Activated CD4-positive, alpha-beta T cell treated with anti-CD3 and anti-CD28 coated beads for 36 hours (primary cell): ENCODE measurements around the gene ACAP2. TPM values are rescaled to one million over a fixed set of nuclear protein-coding genes. Genes with fewer than 3 reads are reported as not detected.
A peak's percentile ranks its signal among the peaks of the same experiment; 100 is the strongest.

Source experiments
- ATAC-seq: fragments of 200-7000 bp; cut with Tn5 transposase; one replicate; pipeline ENCODE4 v1.10.0; 2021; ENCODE audit warnings: mild to moderate bottlenecking, moderate library complexity
- CTCF ChIA-PET: fragments of 350-600 bp; sonication (Branson Sonifier 250); formaldehyde crosslinking; loops from one replicate; lab custom pipeline; 2021; ENCODE audit warnings: antibody characterized with exemption; lab: Charles Lee
- POLR2A ChIA-PET: fragments of 350-600 bp; sonication (Branson Sonifier 250); formaldehyde crosslinking; loops from one replicate; lab custom pipeline; 2021; ENCODE audit warnings: antibody characterized with exemption, inconsistent platforms; lab: Charles Lee
- DNase-seq: peaks from one replicate; pipeline ENCODE4 v3.0.0-alpha.2; 2020
- H3K27ac Mint-ChIP-seq: one replicate; pipeline ENCODE4 v1.8.0; 2021; ENCODE audit warnings: mixed read lengths
- H3K27me3 Mint-ChIP-seq: one replicate; pipeline ENCODE4 v1.8.0; 2021; ENCODE audit warnings: mixed read lengths
- H3K36me3 Mint-ChIP-seq: one replicate; pipeline ENCODE4 v1.8.0; 2021; ENCODE audit warnings: low read depth, mixed read lengths
- H3K4me1 Mint-ChIP-seq: one replicate; pipeline ENCODE4 v1.8.0; 2021; ENCODE audit warnings: mixed read lengths
- H3K4me3 Mint-ChIP-seq: one replicate; pipeline ENCODE4 v1.8.0; 2021; ENCODE audit warnings: mild to moderate bottlenecking, moderate library complexity, mixed read lengths
- H3K9me3 Mint-ChIP-seq: one replicate; pipeline ENCODE4 v1.8.0; 2021; ENCODE audit warnings: low read depth, mixed read lengths
- intact Hi-C, 2 experiments: fragments of 100-400 bp; cut with DNase I in 1 of 2; cut with micrococcal nuclease in 1 of 2; formaldehyde crosslinking; loops; one replicate each; pipeline versions ENCODE4 v1.14.2 to v1.15.1; 2022 to 2024; cut with DNase I, micrococcal nuclease
- total RNA-seq, 2 experiments: library from RNA; stranded (reverse); gene quantifications; one replicate each; pipeline ENCODE4 v1.2.3, GENCODE V29; 2021

ACAP2 gene
- total RNA-seq, 2 experiments from 2014 or later: 43.7 to 51.9 TPM

DNA sequence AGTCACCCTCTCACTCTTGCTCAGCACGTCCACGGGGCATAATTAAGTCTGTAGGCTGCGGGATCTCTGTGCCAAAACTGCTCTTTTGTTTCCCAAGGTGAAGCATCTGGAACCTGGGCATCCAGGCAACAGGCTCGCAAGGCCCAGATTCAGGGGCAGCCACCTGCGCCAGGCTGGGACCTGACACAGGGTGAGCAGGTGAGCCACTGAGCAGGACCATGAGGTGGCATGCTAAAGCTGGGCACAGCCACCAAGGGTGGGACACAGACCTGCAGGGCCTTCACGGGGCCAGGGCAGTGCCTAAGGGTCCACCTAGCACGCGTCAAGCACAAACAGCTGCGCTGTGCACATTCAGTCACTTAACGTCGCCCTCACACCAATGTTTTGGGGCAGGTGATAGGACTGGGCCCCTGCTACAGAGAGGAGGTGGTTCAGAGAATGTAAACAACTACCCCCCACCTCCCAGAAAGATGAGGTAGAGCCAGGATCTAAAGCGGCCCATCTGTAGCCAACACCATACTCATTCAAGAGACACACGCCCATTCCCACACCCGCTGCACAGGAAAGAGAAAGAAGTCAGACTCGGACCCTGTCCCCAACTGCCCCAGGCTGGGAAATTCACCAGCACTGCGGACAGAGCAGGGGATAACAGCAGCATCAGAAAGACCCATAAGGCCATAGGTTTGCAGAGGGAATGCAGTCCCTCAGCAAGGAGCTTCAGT lies 188.2 kb downstream of the ACAP2 start:
- POLR2A ChIA-PET: no interaction called here
- peaks cover 32% of the 10 kb centered on the region for H3K4me1 Mint-ChIP-seq
- H3K27ac Mint-ChIP-seq: no peak overlapping the region
- CTCF ChIA-PET: interaction anchor here (0.7 to 1.7 kb wide), 2 partner anchors 10 to 198 kb away, joined by 3 to 7 read pairs; no protein-coding TSS in a partner anchor
- H3K27me3 Mint-ChIP-seq: no peaks in the 10 kb centered on the region
- no peaks in the 10 kb centered on the region for H3K36me3 Mint-ChIP-seq
- intact Hi-C loops: no loop called here
- no peak overlapping the region for H3K4me3 Mint-ChIP-seq
- H3K9me3 Mint-ChIP-seq: no peaks in the 10 kb centered on the region
- ATAC-seq (no peak), DNase-seq (no peak)

DNA sequence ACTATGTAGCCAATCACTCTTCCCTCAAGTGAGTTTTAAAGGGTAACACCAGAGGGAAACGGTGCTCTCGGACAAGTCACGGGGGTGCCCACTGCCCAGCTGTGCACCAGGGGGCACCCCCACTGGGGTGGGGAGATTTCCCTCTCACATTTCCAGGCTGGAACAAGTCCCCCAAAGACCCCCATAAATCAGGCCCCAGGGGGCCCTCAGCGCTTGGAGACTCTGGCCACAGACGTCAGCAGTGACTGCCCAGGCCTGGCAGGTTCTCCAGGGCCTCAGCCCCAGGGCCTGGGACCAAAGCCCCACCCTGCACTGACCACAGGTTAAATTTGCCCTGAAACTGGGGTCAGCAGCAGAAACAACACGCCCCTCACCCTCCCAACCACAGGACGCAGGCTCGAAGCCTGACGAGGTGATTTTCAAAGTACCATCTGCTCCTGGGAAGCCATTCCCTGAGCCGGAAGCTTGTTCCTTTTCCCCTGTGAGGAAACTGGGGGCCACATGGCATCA lies 188.8 kb downstream of the ACAP2 start:
- ATAC-seq: no peak
- H3K36me3 Mint-ChIP-seq: no peaks in the 10 kb centered on the region
- H3K9me3 Mint-ChIP-seq: no peaks in the 10 kb centered on the region
- no peak for DNase-seq
- H3K4me1 Mint-ChIP-seq: peaks cover 33% of the 10 kb centered on the region
- CTCF ChIA-PET: no interaction called here
- no peak overlapping the region for H3K27ac Mint-ChIP-seq
- no peak overlapping the region for H3K4me3 Mint-ChIP-seq
- no peaks in the 10 kb centered on the region for H3K27me3 Mint-ChIP-seq
- POLR2A ChIA-PET: no interaction called here
- intact Hi-C loops: no loop called here

DNA sequence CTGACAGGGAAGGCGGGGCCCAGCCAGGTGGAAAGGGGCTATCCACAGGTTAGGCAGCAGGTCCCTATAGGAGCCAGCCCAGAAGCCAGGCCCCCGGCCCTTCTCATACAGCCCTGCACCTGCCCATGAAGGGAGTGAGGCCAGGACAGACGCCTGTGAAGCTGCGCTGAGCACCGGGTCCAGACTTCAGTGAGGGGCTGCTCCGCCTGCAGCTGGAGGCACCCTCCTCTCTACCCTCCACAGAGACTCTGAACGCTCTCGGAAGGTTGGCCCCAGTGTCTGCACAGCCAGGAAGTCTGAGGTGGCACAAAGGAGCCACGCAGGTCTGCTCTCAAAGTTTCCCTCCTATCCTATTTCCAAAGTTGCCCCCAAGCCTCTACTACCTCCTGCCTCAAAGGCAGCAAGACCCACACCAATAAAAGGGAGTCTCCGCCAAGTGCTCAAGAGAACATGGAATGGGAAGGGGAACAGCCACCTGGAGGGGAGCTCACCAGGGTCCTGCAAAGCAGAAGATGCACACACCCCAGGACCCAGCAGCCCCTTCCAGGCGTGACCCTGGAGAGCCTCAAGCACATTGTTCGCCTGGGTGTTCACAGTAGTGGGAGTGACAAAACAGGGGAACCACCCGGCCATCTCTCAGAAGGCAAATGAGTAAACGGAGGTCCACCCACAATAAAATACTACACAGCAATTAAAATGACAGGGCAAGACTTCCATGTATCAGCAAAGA lies 191.3 kb downstream of the ACAP2 start:
- Mint-ChIP-seq H3K27me3 (no peaks in the 10 kb centered on the region), H3K4me3 (no peak overlapping the region), H3K27ac (no peak overlapping the region), H3K9me3 (no peaks in the 10 kb centered on the region), H3K36me3 (no peaks in the 10 kb centered on the region), H3K4me1 (peaks cover 28% of the 10 kb centered on the region)
- ChIA-PET POLR2A (interaction anchor here (0.7 kb wide), 1 partner anchor 273 kb away, joined by 5 read pairs; no protein-coding TSS in a partner anchor), CTCF (interaction anchor here (0.6 kb wide), 1 partner anchor 369 kb away, joined by 3 read pairs; no protein-coding TSS in a partner anchor)
- intact Hi-C loops: no loop called here
- ATAC-seq (peak; percentile 60), DNase-seq (peak; percentile 59)

DNA sequence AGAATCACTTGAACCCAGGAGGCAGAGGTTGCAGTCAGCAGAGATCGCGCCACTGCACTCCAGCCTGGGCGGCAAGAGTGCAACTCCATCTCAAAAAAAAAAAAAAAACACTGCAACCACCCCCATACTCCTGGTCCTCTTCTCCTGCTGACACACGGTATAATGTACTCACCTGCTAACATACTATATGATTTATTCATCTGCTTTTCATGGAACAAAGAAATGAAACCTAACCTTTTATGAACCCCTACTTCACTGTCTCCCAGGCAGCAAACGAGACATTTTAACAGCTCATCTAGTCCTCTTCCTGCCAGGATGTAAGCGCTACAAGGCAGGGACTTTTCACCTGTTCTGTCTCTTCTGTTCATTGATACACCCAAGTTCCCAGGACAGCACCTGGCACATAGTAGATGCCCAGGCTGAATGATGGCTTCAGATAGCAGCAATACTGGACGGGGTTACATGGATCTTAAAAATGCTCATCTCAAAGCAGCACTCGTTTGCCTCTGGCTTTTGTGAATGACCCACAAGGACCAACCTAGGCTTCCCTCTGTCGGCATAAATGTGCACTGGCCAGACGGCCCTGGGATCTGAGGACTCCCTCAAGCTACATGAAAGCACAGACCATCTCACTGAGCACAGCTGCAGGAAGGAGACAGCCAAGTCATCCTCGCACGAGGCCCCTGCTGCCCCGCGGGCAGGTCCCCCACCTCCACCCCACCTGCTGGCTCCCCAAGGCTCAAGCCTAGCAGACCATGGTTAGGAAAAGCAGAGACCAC lies 192.2 kb downstream of the ACAP2 start:
- CTCF ChIA-PET: interaction anchor here (1.8 kb wide), 1 partner anchor 563 kb away, joined by 6 read pairs; no protein-coding TSS in a partner anchor
- Mint-ChIP-seq H3K27ac (no peak overlapping the region), H3K36me3 (peaks cover 1% of the 10 kb centered on the region), H3K4me3 (no peak overlapping the region), H3K27me3 (no peaks in the 10 kb centered on the region), H3K9me3 (no peaks in the 10 kb centered on the region), H3K4me1 (peaks cover 28% of the 10 kb centered on the region)
- intact Hi-C loops: no loop called here
- POLR2A ChIA-PET: no interaction called here
- ATAC-seq (peak; percentile 77), DNase-seq (no peak)

DNA sequence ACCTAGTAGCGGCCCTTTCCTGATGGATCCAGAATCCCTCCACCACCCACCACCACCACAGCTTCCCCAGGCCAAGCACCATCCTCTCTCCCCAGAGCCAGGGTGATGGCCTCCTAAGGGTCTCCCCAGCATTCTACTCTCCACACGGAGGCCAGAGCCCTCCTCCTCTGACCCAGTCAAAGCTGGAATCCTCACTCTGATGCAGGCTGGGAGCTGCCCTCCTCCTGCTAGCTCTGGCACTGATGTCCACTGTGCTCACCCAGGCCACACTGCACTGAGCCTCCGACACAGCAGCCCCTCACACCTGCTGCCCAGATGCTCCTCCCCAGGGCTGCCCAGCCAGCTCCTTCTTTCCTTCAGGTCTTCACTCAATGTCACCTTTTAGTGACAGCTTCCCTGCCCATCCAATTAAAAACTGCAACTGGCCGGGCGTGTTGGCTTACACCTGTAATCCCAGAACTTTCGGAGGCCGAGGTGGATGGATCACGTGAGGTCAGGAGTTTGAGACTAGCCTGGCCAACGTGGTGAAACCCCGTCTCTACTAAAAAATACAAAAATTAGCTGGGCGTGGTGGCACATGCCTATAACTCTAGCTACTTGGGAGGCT lies 192.9 kb downstream of the ACAP2 start:
- H3K4me3 Mint-ChIP-seq: no peak overlapping the region
- H3K27me3 Mint-ChIP-seq: no peaks in the 10 kb centered on the region
- ChIA-PET POLR2A (no interaction called here), CTCF (interaction anchor here (0.8 to 1.8 kb wide), 2 partner anchors 550 to 563 kb away, joined by 3 to 6 read pairs; no protein-coding TSS in a partner anchor)
- H3K4me1 Mint-ChIP-seq: peaks cover 28% of the 10 kb centered on the region
- intact Hi-C loops: no loop called here
- ATAC-seq: no peak
- DNase-seq: no peak
- H3K36me3 Mint-ChIP-seq: peaks cover 3% of the 10 kb centered on the region
- H3K27ac Mint-ChIP-seq: no peak overlapping the region
- no peaks in the 10 kb centered on the region for H3K9me3 Mint-ChIP-seq

DNA sequence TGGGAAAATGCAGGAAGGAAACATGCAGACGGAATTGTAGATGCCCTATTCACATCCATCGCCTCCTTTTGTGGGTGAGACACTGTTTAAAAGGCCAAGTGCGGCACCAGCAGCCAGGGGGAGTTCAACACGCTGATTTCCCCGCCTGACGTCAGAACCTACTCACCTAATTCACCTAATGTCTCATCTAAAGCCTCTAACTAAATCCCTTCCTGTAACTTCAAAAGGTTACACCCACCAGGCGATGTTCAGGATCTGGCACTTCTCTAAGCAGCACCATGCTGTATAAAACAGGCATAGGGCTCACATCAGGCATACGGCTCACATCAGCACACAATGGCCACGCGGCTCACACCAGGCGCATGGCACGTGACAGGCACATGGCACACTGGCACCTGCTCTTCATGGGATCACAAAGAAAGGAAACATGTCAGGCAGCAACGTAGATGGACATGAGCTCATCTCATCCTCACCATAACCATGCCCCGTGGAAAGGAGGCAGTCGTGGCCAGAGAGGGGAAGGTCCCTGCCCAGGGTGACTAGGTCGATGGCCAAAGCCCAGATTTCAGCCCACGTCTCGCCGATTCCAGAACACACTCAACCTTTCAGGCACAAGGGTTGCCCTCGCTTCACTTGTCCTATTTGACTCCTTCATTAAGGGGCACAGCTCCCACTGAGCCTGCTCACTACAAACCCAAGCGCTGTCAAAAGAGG lies 193.6 kb downstream of the ACAP2 start:
- Mint-ChIP-seq H3K27ac (no peak overlapping the region), H3K4me3 (no peak overlapping the region), H3K4me1 (peaks cover 28% of the 10 kb centered on the region), H3K36me3 (peaks cover 3% of the 10 kb centered on the region), H3K9me3 (no peaks in the 10 kb centered on the region), H3K27me3 (no peaks in the 10 kb centered on the region)
- ATAC-seq (no peak), DNase-seq (no peak)
- ChIA-PET CTCF (interaction anchor here (0.8 to 1.8 kb wide), 3 partner anchors 21 to 562 kb away, joined by 3 to 6 read pairs (median 3); no protein-coding TSS in a partner anchor), POLR2A (no interaction called here)
- intact Hi-C loops: no loop called here

DNA sequence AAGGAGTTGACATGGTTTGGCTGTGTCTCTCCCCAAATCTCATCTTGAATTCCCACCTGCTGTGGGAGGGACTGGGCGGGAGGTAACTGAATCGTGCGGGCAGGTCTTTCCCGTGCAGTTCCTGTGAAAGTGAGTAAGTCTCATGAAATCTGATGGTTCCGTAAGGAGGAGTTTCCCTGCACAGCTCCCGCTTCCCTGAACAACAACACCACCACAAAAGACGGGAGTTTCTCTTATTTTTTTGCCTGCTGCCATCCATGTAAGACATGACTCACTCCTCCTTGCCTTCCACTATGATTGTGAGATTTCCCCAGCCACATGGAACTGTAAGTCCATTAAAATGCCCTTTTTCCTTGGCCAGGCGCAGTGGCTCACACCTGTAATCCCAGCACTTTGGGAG lies 194.5 kb downstream of the ACAP2 start:
- POLR2A ChIA-PET: no interaction called here
- H3K27ac Mint-ChIP-seq: no peak overlapping the region
- H3K4me3 Mint-ChIP-seq: no peak overlapping the region
- ATAC-seq (no peak), DNase-seq (no peak)
- H3K36me3 Mint-ChIP-seq: peaks cover 3% of the 10 kb centered on the region
- CTCF ChIA-PET: interaction anchor here (0.6 to 0.8 kb wide), 2 partner anchors 21 to 461 kb away, joined by 3 read pairs; no protein-coding TSS in a partner anchor
- H3K27me3 Mint-ChIP-seq: no peaks in the 10 kb centered on the region
- peaks cover 28% of the 10 kb centered on the region for H3K4me1 Mint-ChIP-seq
- no peaks in the 10 kb centered on the region for H3K9me3 Mint-ChIP-seq
- intact Hi-C loops: no loop called here

DNA sequence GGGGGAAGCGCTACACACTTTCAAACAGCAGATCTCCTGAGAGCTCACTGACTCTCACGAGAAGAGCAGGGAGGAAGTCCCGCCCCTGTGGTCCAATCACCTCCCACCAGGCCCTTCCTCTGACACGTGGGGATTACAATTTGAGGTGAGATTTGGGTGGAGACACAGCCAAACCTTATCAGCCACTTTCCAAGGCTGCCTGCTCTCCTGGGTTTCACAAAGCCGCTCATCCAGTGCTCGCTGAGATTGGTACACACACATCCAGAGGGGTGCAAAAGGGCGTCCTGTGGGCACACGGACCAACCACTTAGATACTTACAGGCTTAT lies 195.0 kb downstream of the ACAP2 start:
- Mint-ChIP-seq H3K4me1 (peaks cover 28% of the 10 kb centered on the region), H3K27ac (no peak overlapping the region), H3K9me3 (no peaks in the 10 kb centered on the region), H3K36me3 (peaks cover 3% of the 10 kb centered on the region), H3K4me3 (no peak overlapping the region), H3K27me3 (no peaks in the 10 kb centered on the region)
- ChIA-PET CTCF (no interaction called here), POLR2A (no interaction called here)
- DNase-seq (no peak), ATAC-seq (no peak)
- intact Hi-C loops: no loop called here

DNA sequence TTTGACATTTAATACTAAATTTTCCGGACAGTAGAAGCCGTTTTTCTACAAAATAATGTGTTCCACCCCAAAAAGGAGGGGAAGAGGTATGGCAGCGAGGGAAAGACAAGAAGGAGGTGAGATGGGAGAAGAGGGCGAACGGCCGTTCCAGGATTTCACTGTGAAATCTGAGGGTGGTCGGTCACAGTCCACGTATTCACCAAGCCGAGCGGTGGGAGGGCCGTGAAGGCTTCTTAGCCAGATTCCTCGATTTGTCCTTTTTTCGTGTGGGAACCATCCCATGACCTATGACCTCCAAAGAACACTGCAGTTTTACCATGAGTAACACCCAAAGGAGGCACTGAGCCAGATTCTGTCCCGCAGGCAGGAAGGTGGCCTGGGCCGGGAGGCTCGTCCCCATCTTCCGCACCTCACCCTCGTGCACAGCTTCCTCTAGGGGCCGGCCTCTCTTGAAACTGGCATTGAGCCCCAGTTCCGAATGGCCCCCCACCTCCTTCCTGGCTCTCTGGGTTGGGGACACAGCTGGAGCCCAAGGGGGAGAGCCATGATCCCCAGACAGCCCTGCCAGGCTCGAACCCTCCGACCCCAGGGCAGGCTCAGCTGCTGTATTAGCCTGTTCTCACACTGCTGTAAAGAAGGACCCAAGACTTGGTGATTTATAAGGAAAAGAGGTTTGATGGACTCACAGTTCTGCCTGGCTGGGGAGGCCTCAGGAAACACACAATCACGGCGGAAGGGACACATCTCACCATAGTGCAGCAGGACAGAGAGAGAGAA lies 195.5 kb downstream of the ACAP2 start:
- Mint-ChIP-seq H3K4me3 (no peak overlapping the region), H3K27me3 (no peaks in the 10 kb centered on the region), H3K4me1 (peaks cover 24% of the 10 kb centered on the region), H3K36me3 (peaks cover 3% of the 10 kb centered on the region), H3K9me3 (no peaks in the 10 kb centered on the region), H3K27ac (no peak overlapping the region)
- CTCF ChIA-PET: no interaction called here
- intact Hi-C loops: no loop called here
- POLR2A ChIA-PET: no interaction called here
- ATAC-seq: no peak
- DNase-seq: no peak

DNA sequence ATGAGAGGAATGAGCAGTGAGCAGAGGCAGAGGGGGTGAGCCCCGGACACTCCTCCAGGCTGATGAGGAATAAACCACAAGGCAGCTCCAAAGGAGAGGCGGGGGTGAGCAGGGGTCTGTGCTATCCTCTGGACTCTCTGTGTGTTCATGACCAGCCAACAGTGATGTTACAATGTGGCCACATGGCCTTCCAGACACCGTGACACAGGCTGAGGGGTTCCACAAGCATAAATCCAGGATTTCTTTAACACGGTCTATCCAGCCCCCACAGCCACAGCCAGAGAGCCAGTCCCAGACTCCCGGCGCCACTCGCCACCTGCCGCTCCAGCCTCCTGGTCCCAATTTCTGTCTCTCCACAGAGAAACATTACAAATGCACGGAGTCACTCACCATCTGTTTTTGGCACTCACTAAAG lies 196.2 kb downstream of the ACAP2 start:
- Mint-ChIP-seq H3K4me1 (peaks cover 20% of the 10 kb centered on the region), H3K27me3 (no peaks in the 10 kb centered on the region), H3K27ac (no peak overlapping the region), H3K4me3 (no peak overlapping the region), H3K36me3 (peaks cover 3% of the 10 kb centered on the region), H3K9me3 (no peaks in the 10 kb centered on the region)
- CTCF ChIA-PET: no interaction called here
- intact Hi-C loops: no loop called here
- no peak for ATAC-seq
- POLR2A ChIA-PET: no interaction called here
- no peak for DNase-seq
